Measurements from ENCODE around the gene CLIC1. TPM values are rescaled to one million over a fixed set of nuclear protein-coding genes. Genes with fewer than 3 reads are reported as not detected.

The CLIC1 gene
- total RNA-seq, 2 donors from 2014 or later: 90.9 to 194 TPM

- Histone ChIP-seq H3K9me3 (no peaks in the 10 kb centered on the region), H3K27me3 (no peaks in the 10 kb centered on the region), H3K36me3 (no peaks in the 10 kb centered on the region), H3K4me3 (no peak overlapping the region), H3K4me1 (peaks cover 0 to 4% of the 10 kb centered on the region in 2 donors), H3K27ac (no peak overlapping the region)
- DNase-seq (ENCODE audit: low spot score): no peak
- no peak for TF ChIP-seq CTCF (IDR thresholded peaks at IDR 0.05)
Measured at GRCh38 chr6:31765559-31765909, 29.2 kb upstream of the CLIC1 start.

GRCh38 chr6:31764198-31764597, 27.9 kb upstream of the CLIC1 start:
- H3K9me3 ChIP-seq: no peaks in the 10 kb centered on the region
- no peaks in the 10 kb centered on the region for H3K36me3 ChIP-seq
- no peak overlapping the region for H3K27ac ChIP-seq
- no peak for DNase-seq (ENCODE audit: low spot score)
- H3K4me1 ChIP-seq: peaks cover 0 to 4% of the 10 kb centered on the region in 2 donors
- H3K27me3 ChIP-seq: no peaks in the 10 kb centered on the region
- no peak overlapping the region for H3K4me3 ChIP-seq
- no peak for TF ChIP-seq CTCF (IDR thresholded peaks at IDR 0.05)

- H3K27me3 ChIP-seq: no peaks in the 10 kb centered on the region
- H3K4me1 ChIP-seq: peaks cover 0 to 4% of the 10 kb centered on the region in 2 donors
- no peak for TF ChIP-seq CTCF (IDR thresholded peaks at IDR 0.05)
- no peak for DNase-seq (ENCODE audit: low spot score)
- H3K4me3 ChIP-seq: no peak overlapping the region
- H3K27ac ChIP-seq: no peak overlapping the region
- H3K36me3 ChIP-seq: no peaks in the 10 kb centered on the region
- no peaks in the 10 kb centered on the region for H3K9me3 ChIP-seq
Measured at GRCh38 chr6:31763619-31763940, 27.2 kb upstream of the CLIC1 start.

- no peak for DNase-seq (ENCODE audit: low spot score)
- TF ChIP-seq CTCF (IDR thresholded peaks at IDR 0.05): no peak
- Histone ChIP-seq H3K27ac (no peak overlapping the region), H3K36me3 (no peaks in the 10 kb centered on the region), H3K4me1 (peaks cover 0 to 4% of the 10 kb centered on the region in 2 donors), H3K4me3 (no peak overlapping the region), H3K9me3 (no peaks in the 10 kb centered on the region), H3K27me3 (no peaks in the 10 kb centered on the region)
Measured at GRCh38 chr6:31762878-31763618, 26.7 kb upstream of the CLIC1 start.

GRCh38 chr6:31762356-31762755, 26.0 kb upstream of the CLIC1 start, which contains the start of gene SAPCD1:
SAPCD1 (plus strand) TSS chr6:31762656; CDS start chr6:31763055, 399 bp downstream.
- H3K36me3 ChIP-seq: no peaks in the 10 kb centered on the region
- H3K27ac ChIP-seq: no peak within 1 kb of the TSS
- H3K27me3 ChIP-seq: no peaks in the 10 kb centered on the region
- H3K4me3 ChIP-seq: no peak within 1 kb of the TSS
- H3K4me1 ChIP-seq: peaks cover 0 to 4% of the 10 kb centered on the region in 2 donors
- H3K9me3 ChIP-seq: no peaks in the 10 kb centered on the region
- no peak for TF ChIP-seq CTCF (IDR thresholded peaks at IDR 0.05)
- DNase-seq (ENCODE audit: low spot score): no peak

GRCh38 chr6:31761343-31761742, 25.0 kb upstream of the CLIC1 start:
- Histone ChIP-seq H3K27ac (no peak overlapping the region), H3K36me3 (no peaks in the 10 kb centered on the region), H3K4me1 (peaks cover 0 to 4% of the 10 kb centered on the region in 2 donors), H3K27me3 (no peaks in the 10 kb centered on the region), H3K9me3 (no peaks in the 10 kb centered on the region), H3K4me3 (no peak overlapping the region)
- TF ChIP-seq CTCF (IDR thresholded peaks at IDR 0.05): no peak
- DNase-seq (ENCODE audit: low spot score): no peak
